ENCODE measurements around the gene SYT1.

- TF ChIP-seq CTCF (IDR thresholded peaks at IDR 0.05; ENCODE audit: low read depth, low read length, missing input control) = no peak
- TF ChIP-seq REST (IDR thresholded peaks at IDR 0.05) = no peak
- no peak for TF ChIP-seq JUND (IDR thresholded peaks at IDR 0.05)
- TF ChIP-seq RAD21 (IDR thresholded peaks at IDR 0.05) = no peak
- no peak for TF ChIP-seq YY1 (IDR thresholded peaks at IDR 0.05)
- no peak for TF ChIP-seq MAX (IDR thresholded peaks at IDR 0.05)
- TF ChIP-seq HNF4G (IDR thresholded peaks at IDR 0.05) = no peak
- TF ChIP-seq FOXA1 (IDR thresholded peaks at IDR 0.05) = no peak
- no peak for TF ChIP-seq SP1 (IDR thresholded peaks at IDR 0.05)
- TF ChIP-seq TAF1 (conservative IDR thresholded peaks at IDR 0.05) = no peak
- TF ChIP-seq ZBTB33 (IDR thresholded peaks at IDR 0.05) = no peak
- no peak for TF ChIP-seq GABPA (IDR thresholded peaks at IDR 0.05 in 1 of 2, conservative IDR thresholded peaks at IDR 0.05 in 1 of 2)
These were observed 112.8 kb downstream of the SYT1 start for GRCh38 chr12:78977304-78977867.

All from liver (tissue), 3 donors.